Panc1 (cell line): ENCODE results near the gene CALHM1.

ENCODE experiments used
- POLR2AphosphoS5 ChIP-seq: IDR thresholded peaks from 2 replicates; pipeline ENCODE4 v1.6.1; 2012; ENCODE audit warnings: mild to moderate bottlenecking, low read depth, low read length, moderate library complexity
- REST ChIP-seq, 2 experiments: IDR thresholded peaks; 2 replicates each; pipeline ENCODE4 v1.6.1; 2011 to 2012; ENCODE audit warnings: low read depth in 2 of 2, control low read depth in 1 of 2, low read length in 1 of 2, mild to moderate bottlenecking in 1 of 2, moderate library complexity in 1 of 2; ENCODE audit not compliant: insufficient read depth in 1 of 2
- SIN3A ChIP-seq: IDR thresholded peaks from 2 replicates; pipeline ENCODE4 v1.6.1; 2012; ENCODE audit warnings: low read depth, mild to moderate bottlenecking, low read length, moderate library complexity, borderline replicate concordance; ENCODE audit not compliant: insufficient read depth
- TCF7L2 ChIP-seq: IDR thresholded peaks from 2 replicates; pipeline ENCODE4 v1.6.1; 2011; ENCODE audit warnings: mild to moderate bottlenecking, low read depth, low read length, inconsistent platforms
- TF ChIP-seq, protein P1 (sequence below): fragments of 450-650 bp; IDR thresholded peaks from 2 replicates; pipeline ENCODE4 v1.5.1; 2017; ENCODE audit warnings: mild to moderate bottlenecking

DNA sequence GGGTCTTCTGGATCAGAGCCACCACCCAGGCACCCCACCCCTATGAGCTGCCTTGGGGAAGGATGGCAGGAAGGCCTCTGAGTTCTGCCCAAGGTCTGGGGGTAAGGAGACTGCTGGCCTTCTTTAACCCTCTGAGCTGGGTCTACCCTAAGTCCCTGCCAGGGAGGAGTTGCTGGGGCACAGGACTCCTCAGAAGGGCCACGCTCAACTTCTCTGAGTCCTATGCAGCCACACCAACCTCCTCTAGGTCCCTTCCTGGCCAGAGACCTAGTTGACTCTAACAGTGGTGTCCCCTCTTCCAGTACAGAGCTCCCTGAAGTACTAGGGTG is 32.2 kb upstream of the CALHM1 start:
- TF ChIP-seq POLR2AphosphoS5 (no peak), REST (IDR thresholded peaks at IDR 0.05; ENCODE audit: insufficient read depth in 1 of 2, low read depth in 2 of 2, low read length in 1 of 2) (no peak), SIN3A (no peak), TCF7L2 (no peak)
- TF ChIP-seq, protein P1, sequence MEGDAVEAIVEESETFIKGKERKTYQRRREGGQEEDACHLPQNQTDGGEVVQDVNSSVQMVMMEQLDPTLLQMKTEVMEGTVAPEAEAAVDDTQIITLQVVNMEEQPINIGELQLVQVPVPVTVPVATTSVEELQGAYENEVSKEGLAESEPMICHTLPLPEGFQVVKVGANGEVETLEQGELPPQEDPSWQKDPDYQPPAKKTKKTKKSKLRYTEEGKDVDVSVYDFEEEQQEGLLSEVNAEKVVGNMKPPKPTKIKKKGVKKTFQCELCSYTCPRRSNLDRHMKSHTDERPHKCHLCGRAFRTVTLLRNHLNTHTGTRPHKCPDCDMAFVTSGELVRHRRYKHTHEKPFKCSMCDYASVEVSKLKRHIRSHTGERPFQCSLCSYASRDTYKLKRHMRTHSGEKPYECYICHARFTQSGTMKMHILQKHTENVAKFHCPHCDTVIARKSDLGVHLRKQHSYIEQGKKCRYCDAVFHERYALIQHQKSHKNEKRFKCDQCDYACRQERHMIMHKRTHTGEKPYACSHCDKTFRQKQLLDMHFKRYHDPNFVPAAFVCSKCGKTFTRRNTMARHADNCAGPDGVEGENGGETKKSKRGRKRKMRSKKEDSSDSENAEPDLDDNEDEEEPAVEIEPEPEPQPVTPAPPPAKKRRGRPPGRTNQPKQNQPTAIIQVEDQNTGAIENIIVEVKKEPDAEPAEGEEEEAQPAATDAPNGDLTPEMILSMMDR = no peak
